OCI-LY1 (cell line): ENCODE data around the gene S100A7.

Experiments used
- H2AFZ ChIP-seq: fragments of 200-600 bp; sonication (generic), shearing (Covaris generic); 2 replicates; pipeline ENCODE4 v1.6.0; 2014; ENCODE audit warnings: antibody characterized with exemption, mild to moderate bottlenecking, low read length
- H3F3A ChIP-seq: fragments of 200-600 bp; sonication (generic), shearing (Covaris generic); 2 replicates; pipeline ENCODE4 v1.6.0; 2014; ENCODE audit warnings: mild to moderate bottlenecking, antibody characterized with exemption, low read length, moderate library complexity; ENCODE audit not compliant: insufficient read depth
- H3K27ac ChIP-seq: fragments of 200-600 bp; sonication (generic); 2 replicates; pipeline ENCODE4 v1.5.1; 2014; ENCODE audit warnings: low read length, mixed run types, mild to moderate bottlenecking, low read depth; ENCODE audit not compliant: poor library complexity, severe bottlenecking
- H3K27me3 ChIP-seq: fragments of 200-600 bp; sonication (generic); 2 replicates; pipeline ENCODE4 v1.6.0; 2014; ENCODE audit warnings: antibody characterized with exemption, mild to moderate bottlenecking, low read length, moderate library complexity; ENCODE audit not compliant: insufficient read depth
- H3K36me3 ChIP-seq: fragments of 200-600 bp; sonication (generic); 2 replicates; pipeline ENCODE4 v1.6.1; 2014; ENCODE audit warnings: mild to moderate bottlenecking, antibody characterized with exemption, low read length, moderate library complexity, mixed read lengths; ENCODE audit not compliant: insufficient read depth
- H3K4me1 ChIP-seq: fragments of 200-600 bp; sonication (generic); 2 replicates; pipeline ENCODE4 v1.5.1; 2014; ENCODE audit warnings: mild to moderate bottlenecking, low read length, moderate library complexity; ENCODE audit not compliant: insufficient read depth, severe bottlenecking
- H3K4me2 ChIP-seq: fragments of 200-600 bp; sonication (generic), shearing (Covaris generic); 2 replicates; pipeline ENCODE4 v1.6.1; 2014; ENCODE audit warnings: low read length
- H3K4me3 ChIP-seq: fragments of 200-600 bp; sonication (generic); 2 replicates; pipeline ENCODE4 v1.5.1; 2014; ENCODE audit warnings: low read length, low read depth, mild to moderate bottlenecking, mixed read lengths; ENCODE audit not compliant: poor library complexity, severe bottlenecking
- H3K79me2 ChIP-seq: fragments of 200-600 bp; shearing (Covaris generic); 2 replicates; pipeline ENCODE4 v1.6.1; 2016; ENCODE audit warnings: mixed run types, low read length, mixed read lengths; ENCODE audit not compliant: insufficient read depth
- H3K9ac ChIP-seq: fragments of 200-600 bp; sonication (generic), shearing (Covaris generic); 2 replicates; pipeline ENCODE4 v1.6.1; 2014; ENCODE audit warnings: mild to moderate bottlenecking, low read length, mixed read lengths
- H3K9me2 ChIP-seq: fragments of 200-600 bp; sonication (generic), shearing (Covaris generic); 2 replicates; pipeline ENCODE4 v1.6.1; 2014; ENCODE audit warnings: low read depth, mild to moderate bottlenecking, low read length, mixed read lengths
- H3K9me3 ChIP-seq: fragments of 200-600 bp; shearing (Covaris generic); 2 replicates; pipeline ENCODE4 v1.6.1; 2014; ENCODE audit warnings: low read length, mixed read lengths
- H4K20me1 ChIP-seq: fragments of 200-600 bp; sonication (generic), shearing (Covaris generic); 2 replicates; pipeline ENCODE4 v1.6.0; 2016; ENCODE audit warnings: mild to moderate bottlenecking, low read length; ENCODE audit not compliant: insufficient read depth
- CTCF ChIP-seq: fragments of 200-600 bp; sonication (generic), shearing (Covaris generic); IDR thresholded peaks from 2 replicates; pipeline ENCODE4 v1.5.1; 2017; ENCODE audit warnings: mild to moderate bottlenecking, antibody characterized with exemption, low read length, moderate library complexity, mixed read lengths
- EZH2 ChIP-seq: fragments of 200-600 bp; sonication (generic), shearing (Covaris generic); IDR thresholded peaks from 2 replicates; pipeline ENCODE4 v1.8.0; 2017; ENCODE audit warnings: borderline replicate concordance, mixed run types, mild to moderate bottlenecking, antibody characterized with exemption, low read length, moderate library complexity, mixed read lengths

S100A7 gene

GRCh38 chr1:153478047-153478691 is 17.7 kb upstream of the S100A7 start:
- Histone ChIP-seq H3K4me2 (no peak overlapping the region), H3K79me2 (no peaks in the 10 kb centered on the region), H3K36me3 (no peaks in the 10 kb centered on the region), H3K9me3 (no peaks in the 10 kb centered on the region), H3K9ac (no peak overlapping the region), H2AFZ (no peak overlapping the region), H3K4me3 (no peak overlapping the region), H3K9me2 (no peaks in the 10 kb centered on the region), H3K27me3 (no peaks in the 10 kb centered on the region), H3K27ac (no peak overlapping the region), H3F3A (no peaks in the 10 kb centered on the region), H4K20me1 (no peaks in the 10 kb centered on the region), H3K4me1 (no peaks in the 10 kb centered on the region)
- TF ChIP-seq EZH2 (no peak), CTCF (no peak)

GRCh38 chr1:153476491-153477093 is 16.1 kb upstream of the S100A7 start:
- no peaks in the 10 kb centered on the region for H3K9me2 ChIP-seq
- H3K9me3 ChIP-seq: no peaks in the 10 kb centered on the region
- H4K20me1 ChIP-seq: no peaks in the 10 kb centered on the region
- TF ChIP-seq EZH2: no peak
- TF ChIP-seq CTCF: no peak
- no peaks in the 10 kb centered on the region for H3F3A ChIP-seq
- no peaks in the 10 kb centered on the region for H3K27me3 ChIP-seq
- no peak overlapping the region for H3K9ac ChIP-seq
- no peaks in the 10 kb centered on the region for H3K79me2 ChIP-seq
- H2AFZ ChIP-seq: no peak overlapping the region
- H3K4me3 ChIP-seq: no peak overlapping the region
- no peaks in the 10 kb centered on the region for H3K4me1 ChIP-seq
- no peak overlapping the region for H3K27ac ChIP-seq
- H3K4me2 ChIP-seq: no peak overlapping the region
- H3K36me3 ChIP-seq: no peaks in the 10 kb centered on the region

- Histone ChIP-seq H3K4me3 (no peak overlapping the region), H3F3A (no peaks in the 10 kb centered on the region), H3K27me3 (no peaks in the 10 kb centered on the region), H3K9me2 (no peaks in the 10 kb centered on the region), H3K36me3 (no peaks in the 10 kb centered on the region), H3K4me2 (no peak overlapping the region), H3K4me1 (no peaks in the 10 kb centered on the region), H2AFZ (no peak overlapping the region), H4K20me1 (no peaks in the 10 kb centered on the region), H3K9me3 (no peaks in the 10 kb centered on the region), H3K79me2 (no peaks in the 10 kb centered on the region), H3K9ac (no peak overlapping the region), H3K27ac (no peak overlapping the region)
- TF ChIP-seq CTCF (no peak), EZH2 (no peak)
These were observed 14.8 kb upstream of the S100A7 start for GRCh38 chr1:153475282-153475681.
